Measurements from ENCODE around the gene CREBL2.
"Not testable (repeated sequence)": the region's sequence is repeated elsewhere in the genome, so short reads cannot be mapped to it uniquely, and the experiment has no call there.

CREBL2 gene

GRCh38 chr12:12610711-12611110, 965 bp upstream of the CREBL2 start:
- H3K4me3 ChIP-seq (replicated peaks; ENCODE audit: low read depth, low read length), result peak overlapping the region; percentile 74
- TF ChIP-seq CTCF (IDR thresholded peaks at IDR 0.05; ENCODE audit: low read depth, low read length, missing control alignments), result no peak

GRCh38 chr12:12612358-12612757, 682 bp downstream of the CREBL2 start:
- peak overlapping the region; percentile 74 for H3K4me3 ChIP-seq (replicated peaks; ENCODE audit: low read depth, low read length)
- no peak for TF ChIP-seq CTCF (IDR thresholded peaks at IDR 0.05; ENCODE audit: low read depth, low read length, missing control alignments)
- no peak for DNase-seq (ENCODE audit: extremely low read depth, low read depth)

More at GRCh38 chr12:12610711-12611110, 965 bp upstream of the CREBL2 start:
- no peak for DNase-seq (ENCODE audit: extremely low read depth, low read depth)

- peak overlapping the region; percentile 74 for H3K4me3 ChIP-seq (replicated peaks; ENCODE audit: low read depth, low read length)
- DNase-seq (ENCODE audit: extremely low read depth, low read depth), result no peak
- TF ChIP-seq CTCF (IDR thresholded peaks at IDR 0.05; ENCODE audit: low read depth, low read length, missing control alignments), result no peak
Measured at GRCh38 chr12:12613344-12613743, 1.7 kb downstream of the CREBL2 start.

GRCh38 chr12:12614342-12614741, 2.7 kb downstream of the CREBL2 start:
- DNase-seq (ENCODE audit: extremely low read depth, low read depth), result no peak
- TF ChIP-seq CTCF (IDR thresholded peaks at IDR 0.05; ENCODE audit: low read depth, low read length, missing control alignments), result no peak
- no peak overlapping the region for H3K4me3 ChIP-seq (replicated peaks; ENCODE audit: low read depth, low read length)

GRCh38 chr12:12616512-12617310, 5.0 kb downstream of the CREBL2 start:
- DNase-seq (ENCODE audit: extremely low read depth, low read depth), result no peak
- H3K4me3 ChIP-seq (replicated peaks; ENCODE audit: low read depth, low read length), result no peak overlapping the region

GRCh38 chr12:12618064-12618463, 6.4 kb downstream of the CREBL2 start:
- not testable (repeated sequence) for DNase-seq (ENCODE audit: extremely low read depth, low read depth); H3K4me3 ChIP-seq (replicated peaks; ENCODE audit: low read depth, low read length)

More at GRCh38 chr12:12616512-12617310, 5.0 kb downstream of the CREBL2 start:
- no peak for TF ChIP-seq CTCF (IDR thresholded peaks at IDR 0.05; ENCODE audit: low read depth, low read length, missing control alignments)

GRCh38 chr12:12620730-12621315, 9.1 kb downstream of the CREBL2 start:
- no peak for DNase-seq (ENCODE audit: extremely low read depth, low read depth)
- no peak overlapping the region for H3K4me3 ChIP-seq (replicated peaks; ENCODE audit: low read depth, low read length)
- no peak for TF ChIP-seq CTCF (IDR thresholded peaks at IDR 0.05; ENCODE audit: low read depth, low read length, missing control alignments)
